Measurements from ENCODE around the gene JAKMIP3.

DNA sequence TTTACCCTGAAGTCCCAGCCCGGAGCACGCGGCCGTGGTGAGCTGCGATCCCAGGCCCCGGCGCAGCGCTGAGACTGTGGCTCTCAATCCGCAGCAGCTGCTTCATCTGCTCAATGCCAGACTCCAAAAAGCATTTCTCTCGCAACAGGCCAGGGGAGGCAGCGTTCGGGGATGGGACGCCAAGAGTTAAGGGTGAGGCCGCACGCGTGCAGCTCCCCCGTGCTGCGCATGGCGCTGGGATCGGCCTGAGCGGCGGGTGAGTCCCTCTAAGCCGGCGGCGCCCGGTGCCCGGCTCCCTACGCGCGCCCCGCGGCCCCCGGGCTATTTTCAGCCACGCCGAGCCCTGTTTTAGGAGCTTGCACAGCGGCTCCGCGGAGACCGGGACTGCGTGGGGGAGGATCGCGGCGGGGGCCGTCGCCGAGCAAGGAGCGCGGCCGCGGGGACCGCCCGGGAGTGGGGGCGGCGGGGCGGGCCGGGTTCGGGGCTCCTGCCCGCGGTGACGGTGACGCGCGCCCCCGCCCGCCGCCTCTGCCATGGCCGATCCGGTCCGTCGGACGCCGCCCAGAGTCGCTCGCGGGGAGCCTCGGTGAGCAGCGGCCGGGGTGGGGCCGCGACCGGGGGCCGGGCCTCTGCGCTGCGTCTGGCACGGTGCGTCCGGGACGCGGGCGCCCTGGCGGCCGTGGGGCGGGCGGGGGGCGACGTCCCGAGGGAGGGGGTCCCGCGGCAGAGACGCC is 29.4 kb upstream of the JAKMIP3 start:
- TF ChIP-seq, protein P1, sequence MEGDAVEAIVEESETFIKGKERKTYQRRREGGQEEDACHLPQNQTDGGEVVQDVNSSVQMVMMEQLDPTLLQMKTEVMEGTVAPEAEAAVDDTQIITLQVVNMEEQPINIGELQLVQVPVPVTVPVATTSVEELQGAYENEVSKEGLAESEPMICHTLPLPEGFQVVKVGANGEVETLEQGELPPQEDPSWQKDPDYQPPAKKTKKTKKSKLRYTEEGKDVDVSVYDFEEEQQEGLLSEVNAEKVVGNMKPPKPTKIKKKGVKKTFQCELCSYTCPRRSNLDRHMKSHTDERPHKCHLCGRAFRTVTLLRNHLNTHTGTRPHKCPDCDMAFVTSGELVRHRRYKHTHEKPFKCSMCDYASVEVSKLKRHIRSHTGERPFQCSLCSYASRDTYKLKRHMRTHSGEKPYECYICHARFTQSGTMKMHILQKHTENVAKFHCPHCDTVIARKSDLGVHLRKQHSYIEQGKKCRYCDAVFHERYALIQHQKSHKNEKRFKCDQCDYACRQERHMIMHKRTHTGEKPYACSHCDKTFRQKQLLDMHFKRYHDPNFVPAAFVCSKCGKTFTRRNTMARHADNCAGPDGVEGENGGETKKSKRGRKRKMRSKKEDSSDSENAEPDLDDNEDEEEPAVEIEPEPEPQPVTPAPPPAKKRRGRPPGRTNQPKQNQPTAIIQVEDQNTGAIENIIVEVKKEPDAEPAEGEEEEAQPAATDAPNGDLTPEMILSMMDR (IDR thresholded peaks at IDR 0.05; ENCODE audit: low read depth, low read length, poor library complexity, severe bottlenecking), result no peak
- TF ChIP-seq EZH2phosphoT487 (IDR thresholded peaks at IDR 0.05; ENCODE audit: borderline replicate concordance, low read length), result no peak

Measured in DOHH2 (cell line).